ENCODE data around the gene AFF1. TPM values are rescaled to one million over a fixed set of nuclear protein-coding genes. Genes with fewer than 3 reads are reported as not detected.

AFF1 gene
- total RNA-seq, 2 experiments from 2014 or later: 28.7 to 69.7 TPM

DNA sequence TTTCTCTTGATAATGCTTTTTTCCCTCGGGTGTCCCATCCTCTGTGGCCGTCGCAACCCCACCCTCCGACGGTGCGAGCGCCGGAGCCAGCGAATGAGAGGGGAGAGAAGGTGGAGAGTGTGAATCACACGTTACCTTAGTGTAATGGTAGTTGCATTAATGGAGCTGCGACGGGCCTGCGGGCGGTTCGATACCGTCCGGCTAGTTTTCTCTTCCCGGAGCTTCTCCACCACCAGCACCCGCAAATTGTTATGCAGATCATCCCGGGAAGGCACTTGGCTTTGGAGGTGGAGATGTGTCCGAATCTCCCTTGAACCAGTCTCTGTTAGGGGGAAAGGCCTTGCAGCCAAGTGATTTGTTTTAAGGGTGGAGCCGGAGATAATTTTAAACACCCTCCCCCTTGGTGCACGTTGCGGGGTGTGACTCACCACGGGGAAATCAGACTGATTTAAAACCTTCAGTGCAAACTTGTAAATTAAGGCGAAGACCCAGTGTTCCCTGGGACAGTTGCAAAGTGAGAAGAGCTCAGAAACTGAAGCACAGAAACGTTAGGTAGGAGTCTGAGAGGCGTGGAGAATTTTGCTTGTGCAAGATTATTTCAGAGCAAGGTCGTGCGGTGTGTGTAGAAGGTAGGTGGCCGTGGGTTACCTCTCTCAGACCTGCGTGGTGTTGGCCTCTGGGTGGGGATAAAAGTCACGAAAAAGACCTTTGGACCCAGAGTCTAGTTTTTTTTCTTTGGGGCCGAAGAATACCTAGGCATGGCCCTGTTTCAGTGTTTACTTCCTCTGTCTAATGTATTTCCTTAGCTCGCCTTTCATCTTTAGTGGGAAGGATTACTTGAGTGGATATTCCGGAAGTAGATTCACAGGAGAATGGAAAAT, 1.3 kb downstream of the AFF1 start:
- TSS peak; percentile 89 for BruUV-seq (replicated peaks)
- Histone ChIP-seq H3K36me3 (ENCODE audit: insufficient read depth, low read length) (peaks cover 6% of the 10 kb centered on the region; the same call in 1 of the 2 replicates), H3K4me1 (ENCODE audit: insufficient read depth, low read length, poor library complexity, severe bottlenecking) (peaks cover 47% of the 10 kb centered on the region), H3K79me2 (ENCODE audit: insufficient read depth, low read depth, low read length) (peaks cover 57% of the 10 kb centered on the region), H3K4me2 (ENCODE audit: low read length) (peak overlapping the region; percentile 93), H3K27ac (ENCODE audit: low read depth, low read length, poor library complexity, severe bottlenecking) (peak overlapping the region; percentile 85), H3K9me2 (ENCODE audit: insufficient read depth, low read length) (no peaks in the 10 kb centered on the region), H4K20me1 (ENCODE audit: insufficient read depth, low read length) (peaks cover 9% of the 10 kb centered on the region), H2AFZ (ENCODE audit: low read length) (peak overlapping the region; percentile 43; the same call in 1 of the 2 replicates), H3K9me3 (ENCODE audit: low read length) (no peaks in the 10 kb centered on the region), H3K4me3 (ENCODE audit: low read depth, low read length, poor library complexity, severe bottlenecking) (peak overlapping the region; percentile 92)
- CTCF ChIA-PET (ENCODE audit: unreplicated experiment): interaction anchor here (0.9 to 2.2 kb wide), 4 partner anchors 15 to 72 kb away, joined by 3 to 7 read pairs (median 4); no protein-coding TSS in a partner anchor
- POLR2A ChIA-PET: interaction anchor here (0.6 to 7.5 kb wide), 15 partner anchors 8 to 160 kb away, joined by 3 to 125 read pairs (median 4); no protein-coding TSS in a partner anchor
- peak; percentile 88 for DNase-seq (ENCODE audit: low spot score)
- TF ChIP-seq EZH2phosphoT487 (IDR thresholded peaks at IDR 0.05; ENCODE audit: borderline replicate concordance, low read depth, low read length): no peak
- TF ChIP-seq CTCF (conservative IDR thresholded peaks at IDR 0.05; ENCODE audit: low read length): peak; percentile 52; the same call in 1 of the 2 replicates
- intact Hi-C loops (cut with micrococcal nuclease; ENCODE audit: unreplicated experiment): loop anchor here (1.0 to 5.0 kb wide), 6 partner anchors 25 to 285 kb away; partner anchors contain the start of gene KLHL8

DNA sequence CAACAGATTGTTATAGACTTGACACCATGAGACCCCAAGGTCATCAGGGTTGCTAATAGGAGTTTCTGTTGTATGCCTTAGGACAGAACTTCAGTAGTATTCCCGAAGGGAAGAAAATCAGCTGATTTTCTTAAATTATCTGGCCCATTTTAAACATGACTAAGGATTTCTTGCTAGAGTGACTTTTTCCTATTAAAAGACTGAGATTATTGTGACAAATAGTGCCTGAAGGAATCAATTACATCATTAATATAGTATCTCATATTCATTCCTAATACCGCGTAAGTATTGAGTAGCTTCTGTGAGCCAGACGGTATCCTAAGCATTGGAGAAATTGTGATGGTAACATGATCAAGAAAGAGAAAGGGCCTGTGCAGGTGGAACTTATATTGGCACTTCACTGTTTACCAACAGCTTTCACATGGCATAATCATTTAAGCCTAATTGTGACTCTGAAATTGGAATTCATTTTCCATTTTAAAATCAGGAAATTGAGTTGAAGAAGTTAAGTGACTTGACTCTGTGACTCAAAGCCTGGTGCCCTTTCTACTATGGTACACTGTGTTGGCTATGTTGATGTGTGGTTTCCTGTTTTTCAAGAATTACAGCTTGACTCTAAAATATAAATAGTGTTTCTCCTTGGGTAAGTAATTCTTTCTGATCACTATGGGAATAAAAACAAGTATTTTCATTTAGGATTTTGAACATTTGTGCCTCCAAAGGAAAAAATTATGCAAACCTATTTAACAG, 4.1 kb downstream of the AFF1 start:
- Histone ChIP-seq H3K79me2 (ENCODE audit: insufficient read depth, low read depth, low read length) (peaks cover 75% of the 10 kb centered on the region), H4K20me1 (ENCODE audit: insufficient read depth, low read length) (peaks cover 12% of the 10 kb centered on the region), H3K27ac (ENCODE audit: low read depth, low read length, poor library complexity, severe bottlenecking) (peak overlapping the region; percentile 91), H3K4me3 (ENCODE audit: low read depth, low read length, poor library complexity, severe bottlenecking) (peak overlapping the region; percentile 92), H3K9me2 (ENCODE audit: insufficient read depth, low read length) (no peaks in the 10 kb centered on the region), H3K36me3 (ENCODE audit: insufficient read depth, low read length) (peaks cover 20% of the 10 kb centered on the region; the same call in 1 of the 2 replicates), H2AFZ (ENCODE audit: low read length) (no peak overlapping the region), H3K4me1 (ENCODE audit: insufficient read depth, low read length, poor library complexity, severe bottlenecking) (peaks cover 62% of the 10 kb centered on the region), H3K9me3 (ENCODE audit: low read length) (no peaks in the 10 kb centered on the region), H3K4me2 (ENCODE audit: low read length) (peak overlapping the region; percentile 93)
- intact Hi-C loops (cut with micrococcal nuclease; ENCODE audit: unreplicated experiment): loop anchor here (1.0 to 5.0 kb wide), 3 partner anchors 22 to 133 kb away; no protein-coding TSS in a partner anchor
- TF ChIP-seq CTCF (conservative IDR thresholded peaks at IDR 0.05; ENCODE audit: low read length): no peak
- TF ChIP-seq EZH2phosphoT487 (IDR thresholded peaks at IDR 0.05; ENCODE audit: borderline replicate concordance, low read depth, low read length): no peak
- BruUV-seq (replicated peaks): TSS peak; percentile 86
- DNase-seq (ENCODE audit: low spot score): peak; percentile 48
- POLR2A ChIA-PET: interaction anchor here (0.6 to 7.5 kb wide), 16 partner anchors 10 to 257 kb away, joined by 3 to 125 read pairs (median 6); no protein-coding TSS in a partner anchor
- CTCF ChIA-PET (ENCODE audit: unreplicated experiment): interaction anchor here (0.8 to 1.4 kb wide), 3 partner anchors 22 to 59 kb away, joined by 4 to 5 read pairs (median 4); no protein-coding TSS in a partner anchor
